NCI-H446 (cell line): ENCODE results near the gene OR2T27.
"Not testable (repeated sequence)": the region's sequence is repeated elsewhere in the genome, so short reads cannot be mapped to it uniquely, and the experiment has no call there.

Source experiments
- DNase-seq, 2 experiments: peaks; one replicate each; lab custom pipeline; 2025; lab: John Stamatoyannopoulos, UW

OR2T27 gene

GRCh38 chr1:248655354-248655753 lies at the start of gene OR2T27:
Gene OR2T27 (minus strand): TSS chr1:248655528. CDS start chr1:248650884, 4,644 bp downstream.
- not testable (repeated sequence) for DNase-seq

GRCh38 chr1:248704606-248705005 lies 49.3 kb upstream of the OR2T27 start:
- no peak for DNase-seq

GRCh38 chr1:248703674-248704073 lies 48.3 kb upstream of the OR2T27 start:
- DNase-seq, result no peak

GRCh38 chr1:248702714-248703113 lies 47.4 kb upstream of the OR2T27 start, which contains the start of gene OR14I1:
Gene OR14I1 (minus strand): TSS chr1:248702766.
- no peak for DNase-seq

GRCh38 chr1:248699099-248699498 lies 43.8 kb upstream of the OR2T27 start:
- no peak for DNase-seq

- no peak for DNase-seq
These were observed 42.6 kb upstream of the OR2T27 start for GRCh38 chr1:248697907-248698306.

GRCh38 chr1:248696774-248697173 lies 41.4 kb upstream of the OR2T27 start:
- DNase-seq, result no peak

GRCh38 chr1:248696261-248696660 lies 40.9 kb upstream of the OR2T27 start:
- peak in 1 of 2 experiments; percentile 4 for DNase-seq

- DNase-seq, result no peak
These were observed 40.3 kb upstream of the OR2T27 start for GRCh38 chr1:248695451-248696132.

- DNase-seq, result no peak
These were observed 36.3 kb upstream of the OR2T27 start for GRCh38 chr1:248691567-248692155.

- no peak for DNase-seq
These were observed 33.4 kb upstream of the OR2T27 start for GRCh38 chr1:248688527-248689298.

- no peak for DNase-seq
These were observed 31.5 kb upstream of the OR2T27 start for GRCh38 chr1:248686815-248687214.

- no peak for DNase-seq
These were observed 26.3 kb upstream of the OR2T27 start for GRCh38 chr1:248681651-248682050.

- no peak for DNase-seq
These were observed 14.7 kb upstream of the OR2T27 start for GRCh38 chr1:248670003-248670402.

GRCh38 chr1:248663453-248664328 lies 8.4 kb upstream of the OR2T27 start:
- DNase-seq, result not testable (repeated sequence)

GRCh38 chr1:248656797-248657196 lies 1.5 kb upstream of the OR2T27 start:
- not testable (repeated sequence) for DNase-seq

- not testable (repeated sequence) for DNase-seq
These were observed 6.4 kb downstream of the OR2T27 start for GRCh38 chr1:248648770-248649536.

- not testable (repeated sequence) for DNase-seq
These were observed 10.2 kb downstream of the OR2T27 start, which contains the start of gene OR2T35 for GRCh38 chr1:248645178-248645577. Gene OR2T35 (minus strand): TSS chr1:248645278. CDS start chr1:248639258, 6,020 bp downstream.

GRCh38 chr1:248642971-248643651 lies 12.2 kb downstream of the OR2T27 start:
- DNase-seq, result not testable (repeated sequence)

GRCh38 chr1:248641583-248641982 lies 13.7 kb downstream of the OR2T27 start:
- not testable (repeated sequence) for DNase-seq
